ENCODE data around the gene AGO4. TPM values are rescaled to one million over a fixed set of nuclear protein-coding genes. Genes with fewer than 3 reads are reported as not detected.

Gene AGO4
- total RNA-seq (2021; ENCODE audit: unreplicated experiment) = 14.8 TPM
- polyA plus RNA-seq (2012; ENCODE audit: insufficient read length) = 12.7 TPM
- percentile 76 among the genes with signal in this experiment for Bru-seq, nascent RNA
- BruChase-seq, experiment 1, labeled RNA remaining after a 2-hour chase = percentile 75 among the genes with signal in this experiment
- BruChase-seq, experiment 2, labeled RNA remaining after a 6-hour chase = percentile 76 among the genes with signal in this experiment
- long read RNA-seq, full-length matches to known transcripts = 9 of 28 reads
- long read RNA-seq, partial matches to known transcripts = 13 of 28 reads
- long read RNA-seq, other reads (novel, unspliced or antisense) = 6 of 28 reads

GRCh38 chr1:35807614-35808449 lies at the start of gene AGO4:
AGO4 (plus strand) TSS chr1:35808016; CDS start chr1:35808417, 401 bp downstream.
- DNase-seq (ENCODE audit: low read depth, low spot score) = peak; percentile 15
- intact Hi-C loops (cut with micrococcal nuclease; ENCODE audit: unreplicated experiment) = no loop called here
- in situ Hi-C loops (cut with HindIII; ENCODE audit: low pct_unique_long_range_greater_than_20kb, low sequenced_read_pairs) = no loop called here

More at GRCh38 chr1:35807614-35808449, at the start of gene AGO4:
- Histone ChIP-seq H3K27ac (ENCODE audit: low read length) (peak within 1 kb of the TSS; percentile 84), H3K27me3 (ENCODE audit: control insufficient read depth, insufficient read depth, low read length) (no peaks in the 10 kb centered on the region), H3K4me3 (ENCODE audit: low read depth in 2 of 2, low read length in 2 of 2) (peak within 1 kb of the TSS; percentile 70 to 89), H3K9me3 (ENCODE audit: control insufficient read depth, insufficient read depth, low read depth, low read length) (no peaks in the 10 kb centered on the region), H3K4me1 (ENCODE audit: control insufficient read depth, insufficient read depth, low read length) (peaks cover 16% of the 10 kb centered on the region), H3K36me3 (ENCODE audit: control insufficient read depth, insufficient read depth, low read length) (no peaks in the 10 kb centered on the region)
- ATAC-seq = peak; percentile 85
- TF ChIP-seq TCF7L2 (IDR thresholded peaks at IDR 0.05; ENCODE audit: low read depth, low read length) = no peak
- TF ChIP-seq CTCF (IDR thresholded peaks at IDR 0.05) = no peak
- TF ChIP-seq POLR2AphosphoS5 (IDR thresholded peaks at IDR 0.05; ENCODE audit: low read depth, low read length) = 0 out of 2 replicates have a peak, but pooled peaks have one; percentile 46
- no peak for TF ChIP-seq REST (IDR thresholded peaks at IDR 0.05; ENCODE audit: insufficient read depth in 1 of 2, low read depth in 2 of 2, low read length in 1 of 2)
- 0 out of 2 replicates have a peak, but pooled peaks have one; percentile 27 for TF ChIP-seq SIN3A (IDR thresholded peaks at IDR 0.05; ENCODE audit: borderline replicate concordance, insufficient read depth, low read depth, low read length)
- no TSS peak for BruUV-seq (replicated peaks)
- POLR2A ChIA-PET = no interaction called here
- CTCF ChIA-PET = interaction anchor here (0.6 kb wide), 1 partner anchor 17 kb away, joined by 4 read pairs; no protein-coding TSS in a partner anchor

Measured in Panc1 (cell line).